GM19240 (cell line): ENCODE results near the gene SNX19.
A peak's percentile ranks its signal among the peaks of the same experiment; 100 is the strongest.
"Not testable (repeated sequence)": the region's sequence is repeated elsewhere in the genome, so short reads cannot be mapped to it uniquely, and the experiment has no call there.

ENCODE experiments used
- DNase-seq: peaks from one replicate; pipeline ENCODE4 v3.0.0; 2011; ENCODE audit warnings: low spot score; ENCODE audit not compliant: insufficient read length

SNX19 gene

GRCh38 chr11:130872981-130873380, 43.3 kb downstream of the SNX19 start:
- no peak for DNase-seq

DNA sequence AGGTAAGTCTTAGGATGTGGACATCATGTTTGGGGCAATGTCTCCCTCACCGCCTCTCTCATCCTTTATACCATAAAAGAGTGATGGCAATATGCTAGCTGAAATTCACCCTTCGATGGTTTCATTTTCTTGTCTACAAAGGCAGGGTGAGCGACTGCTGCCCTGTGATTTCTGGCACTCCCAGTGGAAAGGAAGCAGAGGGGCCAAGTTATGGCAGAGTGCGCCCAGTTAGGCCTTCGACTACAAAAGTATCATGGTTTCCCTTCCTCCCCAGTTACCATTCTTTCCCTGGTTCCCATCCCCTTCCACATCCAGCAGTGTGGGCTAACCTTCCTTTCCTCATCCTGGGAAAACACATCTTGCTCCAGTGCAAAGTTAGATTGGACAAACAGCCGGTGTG, 43.8 kb downstream of the SNX19 start:
- no peak for DNase-seq

DNA sequence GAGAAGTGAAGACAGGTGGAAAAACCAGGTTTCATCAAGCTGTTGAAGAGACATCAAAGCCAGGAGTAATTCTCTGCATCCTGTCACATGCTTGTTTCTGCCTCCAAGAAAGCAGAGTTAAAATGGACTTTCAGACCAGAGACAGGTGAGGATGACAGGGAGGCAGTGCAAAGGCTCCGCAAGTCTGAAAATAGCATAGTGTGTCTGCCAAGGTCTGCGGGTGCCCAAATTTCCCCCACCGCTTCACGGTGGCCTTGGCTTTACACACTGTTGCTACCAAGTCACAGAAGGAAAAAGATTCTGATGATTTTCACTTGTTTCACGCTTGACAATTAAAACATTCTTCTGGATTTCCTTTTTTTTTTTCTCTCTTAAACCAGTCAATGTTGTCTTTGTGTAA, 44.2 kb downstream of the SNX19 start:
- no peak for DNase-seq

DNA sequence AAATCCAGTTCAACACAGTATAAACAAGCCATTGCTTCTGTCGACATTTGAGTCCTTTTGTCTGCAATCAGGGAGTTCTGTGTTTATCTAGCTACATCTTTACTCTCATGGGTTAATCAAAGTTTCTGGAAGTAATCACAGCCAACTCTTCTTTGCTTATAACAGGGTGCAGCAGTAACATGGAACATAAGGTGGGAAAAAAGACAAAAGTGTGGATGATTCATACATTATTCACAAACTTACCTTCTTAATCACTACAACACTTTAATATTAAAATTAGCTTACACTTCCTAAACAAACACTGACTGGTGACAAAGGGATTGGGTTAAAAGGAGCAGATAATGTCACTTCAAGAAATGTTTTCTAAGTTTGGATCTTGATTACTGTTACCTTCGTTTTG, 44.7 kb downstream of the SNX19 start:
- no peak for DNase-seq

DNA sequence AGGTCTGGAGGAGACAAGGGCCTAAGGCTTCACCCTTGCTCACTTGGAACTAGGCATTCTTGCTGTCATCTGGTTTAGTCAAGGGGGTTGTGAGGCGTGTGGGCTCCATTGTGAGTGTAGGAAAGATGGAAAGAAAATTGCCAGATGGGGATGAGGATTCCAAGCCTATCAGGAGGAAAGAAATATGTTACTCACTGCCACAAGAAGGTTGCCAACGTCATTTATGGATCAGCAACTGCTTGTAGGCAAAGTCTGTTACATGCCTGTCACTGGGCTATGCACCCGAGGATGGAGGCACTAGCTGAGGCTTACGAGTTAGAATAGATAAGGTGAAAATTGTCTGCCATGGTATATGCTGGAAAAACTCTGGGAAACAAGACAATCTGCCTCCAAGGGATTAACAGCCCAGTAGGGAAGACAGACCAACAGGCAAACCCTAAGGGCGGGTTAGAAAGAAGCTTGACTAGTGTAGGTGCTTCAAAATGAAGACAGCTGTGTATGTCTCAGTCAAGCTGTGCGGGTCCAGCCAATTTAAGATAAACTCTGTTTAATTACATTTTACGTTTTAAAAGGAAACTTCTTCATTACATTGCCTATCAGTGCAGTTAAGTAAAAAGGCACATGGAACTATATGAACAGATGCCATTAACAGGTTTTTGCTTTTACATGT, 47.4 kb downstream of the SNX19 start:
- no peak for DNase-seq

DNA sequence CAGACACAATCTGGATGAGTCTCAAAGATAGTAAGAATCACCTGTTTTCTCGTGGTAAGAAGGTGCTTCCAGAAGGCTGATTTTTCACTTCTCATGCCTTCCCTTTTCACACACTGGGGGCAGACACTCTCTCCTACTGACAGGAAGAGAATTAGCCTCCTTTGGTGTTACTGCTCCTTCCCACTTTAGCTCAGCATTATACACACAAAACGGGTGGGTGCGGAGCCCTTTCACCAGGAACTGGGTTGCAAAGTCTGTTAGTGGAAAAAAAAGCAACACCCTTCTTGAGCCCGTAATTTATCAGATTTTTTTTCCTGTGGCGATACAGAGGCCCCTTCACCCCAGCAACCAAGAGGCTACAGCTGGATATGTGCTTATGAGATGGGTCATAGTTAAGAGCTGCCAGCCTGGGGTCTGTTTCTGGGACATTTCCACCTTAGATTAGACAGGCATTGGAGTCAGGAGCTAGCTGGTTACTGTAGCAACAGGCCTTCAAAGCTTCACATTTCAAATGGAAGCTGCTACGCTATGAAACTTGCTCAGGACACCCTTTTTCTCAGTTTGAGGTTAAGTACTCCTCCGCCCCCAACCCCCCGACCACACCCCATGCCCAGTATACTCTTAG, 48.1 kb downstream of the SNX19 start:
- no peak for DNase-seq

DNA sequence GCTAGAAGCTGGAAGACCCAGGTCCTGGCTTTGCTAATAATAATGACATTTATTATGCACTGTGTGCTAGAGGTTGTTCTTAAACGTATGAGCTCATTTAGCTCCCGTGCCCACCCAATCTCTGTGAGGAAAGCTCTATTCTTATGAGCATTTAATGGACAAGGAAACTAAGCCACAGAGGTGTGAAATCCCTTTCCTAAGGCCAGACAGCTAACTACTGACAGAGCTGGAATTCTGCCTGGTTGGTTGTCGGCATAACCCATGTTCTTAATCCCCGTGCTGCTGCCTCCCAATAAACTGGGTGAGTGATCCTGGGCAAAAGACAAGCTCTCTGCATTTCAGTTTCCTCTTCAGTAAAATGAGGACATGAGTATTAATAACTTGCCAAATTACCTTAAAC, 49.4 kb downstream of the SNX19 start:
- DNase-seq: no peak

GRCh38 chr11:130865774-130866114, 50.5 kb downstream of the SNX19 start:
- DNase-seq: no peak

GRCh38 chr11:130865091-130865773, 51.0 kb downstream of the SNX19 start:
- DNase-seq: no peak

GRCh38 chr11:130861902-130862860, 54.1 kb downstream of the SNX19 start:
- peak; percentile 46 for DNase-seq

GRCh38 chr11:130861283-130861682, 55.0 kb downstream of the SNX19 start:
- no peak for DNase-seq

DNA sequence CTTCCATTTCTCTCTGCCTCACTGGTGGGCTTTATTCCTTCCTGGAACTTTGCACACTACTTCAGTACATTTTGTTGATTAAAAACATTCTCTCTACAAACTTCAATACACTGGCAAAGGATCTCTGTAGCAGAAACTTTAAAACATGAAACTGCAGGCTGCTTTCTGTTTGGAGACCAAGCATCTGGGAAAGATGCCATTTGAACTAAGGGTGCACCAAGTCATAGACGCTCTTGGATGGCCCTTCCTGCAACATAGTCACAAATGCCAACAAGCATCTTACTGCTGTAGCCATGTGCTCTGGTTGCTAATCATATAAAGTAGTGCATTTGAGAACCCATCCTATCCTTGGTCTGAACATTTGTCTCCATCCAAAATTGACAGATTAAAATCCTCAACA, 56.4 kb downstream of the SNX19 start:
- DNase-seq: no peak

GRCh38 chr11:130858215-130858614, 58.1 kb downstream of the SNX19 start:
- no peak for DNase-seq

DNA sequence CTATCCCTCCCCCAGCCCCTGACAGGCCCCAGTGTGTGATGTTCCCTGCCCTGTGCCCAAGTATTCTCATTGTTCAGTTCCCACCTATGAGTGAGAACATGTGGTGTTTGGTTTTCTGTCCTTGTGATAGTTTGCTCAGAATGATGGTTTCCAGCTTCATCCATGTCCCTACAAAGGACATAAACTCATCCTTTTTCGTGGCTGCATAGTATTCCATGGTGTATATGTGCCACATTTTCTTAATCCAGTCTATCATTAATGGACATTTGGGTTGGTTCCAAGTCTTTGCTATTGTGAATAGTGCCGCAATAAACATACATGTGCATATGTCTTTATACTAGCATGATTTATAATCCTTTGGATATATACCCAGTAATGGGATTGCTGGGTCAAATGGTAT, 60.6 kb downstream of the SNX19 start:
- not testable (repeated sequence) for DNase-seq

- DNase-seq: no peak
These were observed 61.8 kb downstream of the SNX19 start for GRCh38 chr11:130854483-130854882.

DNA sequence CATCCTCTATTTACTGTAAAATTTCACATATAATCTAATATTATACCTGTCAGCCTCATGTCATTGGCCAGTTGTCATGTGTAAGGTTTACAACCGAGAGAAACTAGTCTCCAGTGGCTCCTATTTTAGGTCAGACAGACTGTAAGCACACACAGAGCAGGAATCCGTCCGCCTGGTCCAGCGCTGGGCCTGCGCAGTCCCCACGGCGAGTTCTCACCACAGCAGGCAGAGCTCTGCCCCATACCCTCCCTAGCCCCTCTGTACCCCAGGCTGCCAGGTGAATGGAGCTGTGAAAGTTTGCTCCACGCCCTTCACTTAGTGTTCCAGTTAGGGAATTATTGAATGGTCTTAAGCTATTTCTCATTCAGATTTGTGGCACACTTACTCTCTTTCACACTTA, 63.7 kb downstream of the SNX19 start:
- no peak for DNase-seq

DNA sequence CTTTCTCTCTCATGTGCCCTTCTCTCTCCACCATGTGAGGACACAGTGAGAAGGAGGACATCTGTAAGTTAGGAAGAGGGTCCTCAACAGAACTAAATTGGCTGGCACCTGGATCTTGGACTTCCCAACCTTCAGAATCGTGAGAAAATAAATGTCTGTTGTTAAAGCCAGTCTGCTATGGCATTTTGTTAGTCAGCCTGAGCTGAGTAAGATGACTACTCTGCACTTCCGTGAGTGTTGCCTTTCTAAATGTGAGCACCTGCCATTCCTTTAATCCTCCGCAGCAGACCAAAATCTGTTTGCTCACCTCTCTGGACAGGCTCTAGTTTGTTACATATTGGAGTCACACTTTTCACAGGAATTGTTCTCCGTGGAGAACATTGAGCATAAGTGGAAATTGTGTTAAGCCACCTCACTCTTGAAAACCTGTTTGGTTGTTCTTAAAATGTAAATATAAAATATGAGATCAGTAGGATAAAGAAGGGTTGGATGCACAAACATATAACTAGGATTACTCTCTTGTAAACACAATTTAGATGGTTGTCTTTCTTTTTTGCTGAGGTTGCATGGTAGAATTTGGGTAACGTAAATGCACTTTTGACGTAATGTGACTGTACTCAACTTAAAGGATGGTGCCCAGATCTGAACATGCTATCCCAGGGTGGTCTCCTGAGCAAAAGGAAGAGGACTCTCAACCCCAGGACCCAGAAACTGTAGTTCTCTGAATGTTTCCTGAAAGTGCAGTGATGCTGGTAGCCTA, 65.9 kb downstream of the SNX19 start:
- no peak for DNase-seq

- DNase-seq: no peak
These were observed 67.1 kb downstream of the SNX19 start for GRCh38 chr11:130849215-130849568.

- no peak for DNase-seq
These were observed 67.7 kb downstream of the SNX19 start for GRCh38 chr11:130848361-130849214.

- DNase-seq: no peak
These were observed 68.8 kb downstream of the SNX19 start for GRCh38 chr11:130847517-130847916.
